Lung (tissue), 12 donors: ENCODE data around the gene MED14. TPM values are rescaled to one million over a fixed set of nuclear protein-coding genes. Genes with fewer than 3 reads are reported as not detected.

Experiments used
- ATAC-seq: fragments of 200-7000 bp; cut with Tn5 transposase; one replicate; pipeline ENCODE4 v1.9.1; 2020; ENCODE audit warnings: moderate number of reproducible peaks; ENCODE audit not compliant: insufficient read depth, low FRiP score
- DNase-seq, 3 donors: peaks; one replicate each; pipeline ENCODE4 v3.0.0-alpha.2; 2013 to 2017
- H3K27ac ChIP-seq, 2 donors: one replicate each; pipeline ENCODE4 v1.5.1; 2013; ENCODE audit warnings: mild to moderate bottlenecking in 2 of 2, moderate library complexity in 2 of 2, control low read depth in 1 of 2, inconsistent platforms in 1 of 2, low read depth in 1 of 2, low read length in 1 of 2
- H3K27me3 ChIP-seq, 3 donors: one replicate each; pipeline ENCODE4 v1.5.1; 2013; ENCODE audit warnings: low read length in 2 of 3; ENCODE audit not compliant: control insufficient read depth in 3 of 3, insufficient read depth in 3 of 3
- H3K36me3 ChIP-seq, 4 donors: one replicate each; pipeline ENCODE4 v1.5.1; 2013; ENCODE audit warnings: low read length in 4 of 4, mild to moderate bottlenecking in 1 of 4, moderate library complexity in 1 of 4; ENCODE audit not compliant: control insufficient read depth in 4 of 4, insufficient read depth in 4 of 4
- H3K4me1 ChIP-seq, 5 donors: one replicate each; pipeline ENCODE4 v1.5.1; 2013; ENCODE audit warnings: low read length in 5 of 5, mild to moderate bottlenecking in 2 of 5, moderate library complexity in 1 of 5; ENCODE audit not compliant: control insufficient read depth in 5 of 5, insufficient read depth in 5 of 5
- H3K4me3 ChIP-seq: one replicate; pipeline ENCODE4 v1.5.1; 2013; ENCODE audit warnings: mild to moderate bottlenecking, control low read depth, moderate library complexity
- H3K9ac ChIP-seq, 2 donors: one replicate each; pipeline ENCODE4 v1.5.1; 2013; ENCODE audit warnings: low read length in 2 of 2, control low read depth in 1 of 2; ENCODE audit not compliant: insufficient read depth in 1 of 2
- H3K9me3 ChIP-seq, 4 donors: one replicate each; pipeline ENCODE4 v1.5.1; 2013; ENCODE audit warnings: low read length in 3 of 4, mild to moderate bottlenecking in 1 of 4, moderate library complexity in 1 of 4; ENCODE audit not compliant: control insufficient read depth in 4 of 4, insufficient read depth in 3 of 4
- CTCF ChIP-seq: IDR thresholded peaks from 2 replicates; pipeline ENCODE4 v1.5.1; 2012; ENCODE audit warnings: mild to moderate bottlenecking; ENCODE audit errors: control extremely low read depth, extremely low read depth
- WGBS, 2 donors: extraction: QIAGEN DNeasy Blood & Tissue Kit; methylation state at CpG; one replicate each; pipeline ENCODE4 v1.1.7; 2013; 5-methylcytosine and 5-hydroxymethylcytosine counted together
- polyA plus RNA-seq, 2 donors: library from polyadenylated mRNA; stranded (reverse); fragments of 200-250 nt; gene quantifications; one replicate each; pipeline ENCODE4 v1.2.1, GENCODE V29; 2013
- total RNA-seq, 2 donors: library from RNA; depleted of rRNA in 1 of 2; stranded (reverse); fragments of >200 nt in 1 of 2; gene quantifications; one replicate each; pipeline ENCODE4 v1.2.1, GENCODE V29; 2014 to 2021
- donor health status: control.
- donor health status: control.
- donor health status: Bipolar disorder and iron deficiency.
- donor health status: healthy.
- donor health status: DM: yes; HTN: yes; CAD: no.

The MED14 gene
- total and polyA plus RNA-seq, 4 donors = 9.1 to 41.1 (median 25.6) TPM

- DNase-seq = peak in 2 of 3 donors; percentile 19 to 35
- H3K9me3 ChIP-seq = no peaks in the 10 kb centered on the region
- peak overlapping the region in 1 of 2 donors; percentile 26 for H3K9ac ChIP-seq
- H3K36me3 ChIP-seq = peaks cover 0 to 5% (median 2%) of the 10 kb centered on the region in 4 donors
- no peak for ATAC-seq
- H3K27ac ChIP-seq = no peak overlapping the region
- TF ChIP-seq CTCF = no peak
- peaks cover 0 to 21% (median 7%) of the 10 kb centered on the region in 3 donors for H3K27me3 ChIP-seq
- no peak overlapping the region for H3K4me3 ChIP-seq
- H3K4me1 ChIP-seq = peaks cover 0 to 14% (median 4%) of the 10 kb centered on the region in 5 donors
- WGBS, 2 donors = 10 to 46% methylated on average over 5 of the region's 5 CpGs
Measured at GRCh38 chrX:40644176-40644575, 91.2 kb downstream of the MED14 start.

- Histone ChIP-seq H3K9me3 (peaks cover 0 to 3% (median 0%) of the 10 kb centered on the region in 4 donors), H3K27ac (no peak overlapping the region), H3K4me3 (no peak overlapping the region), H3K36me3 (peaks cover 3 to 19% (median 15%) of the 10 kb centered on the region in 4 donors), H3K9ac (no peak overlapping the region), H3K27me3 (peaks cover 6 to 33% (median 10%) of the 10 kb centered on the region in 3 donors), H3K4me1 (peaks cover 0 to 5% (median 0%) of the 10 kb centered on the region in 5 donors)
- ATAC-seq = no peak
- no peak for DNase-seq
- no peak for TF ChIP-seq CTCF
- 90 to 94% methylated on average over 3 of the region's 3 CpGs for WGBS, 2 donors
Measured at GRCh38 chrX:40637687-40638086, 97.7 kb downstream of the MED14 start.

GRCh38 chrX:40632199-40632598 is 103.1 kb downstream of the MED14 start:
- 93 to 94% methylated on average over 4 of the region's 4 CpGs for WGBS, 2 donors
- H3K36me3 ChIP-seq = peaks cover 3 to 29% (median 8%) of the 10 kb centered on the region in 4 donors
- H3K27me3 ChIP-seq = peaks cover 3 to 39% (median 12%) of the 10 kb centered on the region in 3 donors
- H3K9me3 ChIP-seq = peaks cover 0 to 2% (median 0%) of the 10 kb centered on the region in 4 donors
- no peak overlapping the region for H3K27ac ChIP-seq
- DNase-seq (no peak), ATAC-seq (no peak)
- no peak overlapping the region for H3K9ac ChIP-seq
- no peak overlapping the region for H3K4me3 ChIP-seq
- H3K4me1 ChIP-seq = peaks cover 0 to 2% (median 0%) of the 10 kb centered on the region in 5 donors
- no peak for TF ChIP-seq CTCF

- ATAC-seq = no peak
- H3K27me3 ChIP-seq = peaks cover 3 to 39% (median 12%) of the 10 kb centered on the region in 3 donors
- no peak overlapping the region for H3K27ac ChIP-seq
- peaks cover 0 to 4% (median 0%) of the 10 kb centered on the region in 4 donors for H3K9me3 ChIP-seq
- H3K4me3 ChIP-seq = no peak overlapping the region
- H3K9ac ChIP-seq = no peak overlapping the region
- TF ChIP-seq CTCF = no peak
- WGBS, 2 donors = 71 to 87% methylated on average over 5 of the region's 5 CpGs
- peaks cover 0 to 2% (median 0%) of the 10 kb centered on the region in 5 donors for H3K4me1 ChIP-seq
- peaks cover 0 to 18% (median 3%) of the 10 kb centered on the region in 4 donors for H3K36me3 ChIP-seq
- peak in 1 of 3 donors; percentile 4 for DNase-seq
Measured at GRCh38 chrX:40628506-40628905, 106.8 kb downstream of the MED14 start.
